ENCODE data around the gene XIST. TPM values are rescaled to one million over a fixed set of nuclear protein-coding genes. Genes with fewer than 3 reads are reported as not detected.

Gene XIST
- total RNA-seq, 1 donor from 2014 or later: not detected

DNA sequence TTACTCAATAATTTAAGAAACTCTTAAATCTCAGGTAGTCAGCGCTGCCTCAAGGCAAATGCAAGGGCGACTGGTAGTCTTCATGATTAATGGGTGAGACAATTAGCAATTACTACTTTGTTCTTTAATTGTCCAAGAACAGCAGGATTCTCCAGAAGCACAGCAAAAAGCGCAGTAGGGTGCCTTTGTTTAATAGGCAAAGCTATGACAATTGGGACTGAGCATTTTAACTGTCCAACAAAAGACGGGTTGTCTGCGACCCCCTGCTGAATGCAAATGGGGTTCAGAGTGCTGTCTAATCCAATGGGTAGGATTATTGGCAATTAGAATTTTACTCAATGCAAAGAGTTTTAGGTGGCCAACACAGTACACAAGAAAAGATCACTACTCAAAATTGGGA, 3.4 kb downstream of the XIST start:
- Histone ChIP-seq H3K27ac (ENCODE audit: low read depth, low read length) (no peak overlapping the region), H3K36me3 (ENCODE audit: insufficient read depth, low read length) (no peaks in the 10 kb centered on the region), H3K9ac (ENCODE audit: low read length) (no peak overlapping the region), H3K4me3 (ENCODE audit: insufficient read depth, low read depth, low read length) (no peak overlapping the region), H3K4me2 (ENCODE audit: low read length) (no peak overlapping the region), H4K20me1 (ENCODE audit: insufficient read depth, low read length) (no peaks in the 10 kb centered on the region), H3K79me2 (ENCODE audit: insufficient read depth, low read length) (no peaks in the 10 kb centered on the region), H2AFZ (ENCODE audit: low read depth, low read length) (no peak overlapping the region), H3K27me3 (ENCODE audit: insufficient read depth, low read length) (no peaks in the 10 kb centered on the region), H3K9me3 (ENCODE audit: insufficient read depth, low read depth, low read length) (no peaks in the 10 kb centered on the region), H3K4me1 (ENCODE audit: insufficient read depth, low read length) (no peaks in the 10 kb centered on the region)
- DNase-seq (ENCODE audit: low read depth): no peak
- Mint-ChIP-seq H3K27me3 (ENCODE audit: low read depth, unreplicated experiment) (no peaks in the 10 kb centered on the region), H3K27ac (ENCODE audit: unreplicated experiment) (no peak overlapping the region), H3K4me3 (ENCODE audit: unreplicated experiment) (no peak overlapping the region), H3K9me3 (ENCODE audit: unreplicated experiment) (no peaks in the 10 kb centered on the region), H3K4me1 (ENCODE audit: low read depth, unreplicated experiment) (no peaks in the 10 kb centered on the region), H3K36me3 (ENCODE audit: low read depth, unreplicated experiment) (no peaks in the 10 kb centered on the region)
- TF ChIP-seq, protein P1, sequence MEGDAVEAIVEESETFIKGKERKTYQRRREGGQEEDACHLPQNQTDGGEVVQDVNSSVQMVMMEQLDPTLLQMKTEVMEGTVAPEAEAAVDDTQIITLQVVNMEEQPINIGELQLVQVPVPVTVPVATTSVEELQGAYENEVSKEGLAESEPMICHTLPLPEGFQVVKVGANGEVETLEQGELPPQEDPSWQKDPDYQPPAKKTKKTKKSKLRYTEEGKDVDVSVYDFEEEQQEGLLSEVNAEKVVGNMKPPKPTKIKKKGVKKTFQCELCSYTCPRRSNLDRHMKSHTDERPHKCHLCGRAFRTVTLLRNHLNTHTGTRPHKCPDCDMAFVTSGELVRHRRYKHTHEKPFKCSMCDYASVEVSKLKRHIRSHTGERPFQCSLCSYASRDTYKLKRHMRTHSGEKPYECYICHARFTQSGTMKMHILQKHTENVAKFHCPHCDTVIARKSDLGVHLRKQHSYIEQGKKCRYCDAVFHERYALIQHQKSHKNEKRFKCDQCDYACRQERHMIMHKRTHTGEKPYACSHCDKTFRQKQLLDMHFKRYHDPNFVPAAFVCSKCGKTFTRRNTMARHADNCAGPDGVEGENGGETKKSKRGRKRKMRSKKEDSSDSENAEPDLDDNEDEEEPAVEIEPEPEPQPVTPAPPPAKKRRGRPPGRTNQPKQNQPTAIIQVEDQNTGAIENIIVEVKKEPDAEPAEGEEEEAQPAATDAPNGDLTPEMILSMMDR (IDR thresholded peaks at IDR 0.05; ENCODE audit: insufficient read depth, low read depth, low read length): no peak
- no peak for TF ChIP-seq EZH2 (IDR thresholded peaks at IDR 0.05; ENCODE audit: insufficient read depth, low read length)
- FAIRE-seq: no peak

- Mint-ChIP-seq H3K4me3 (ENCODE audit: unreplicated experiment) (no peak overlapping the region), H3K9me3 (ENCODE audit: unreplicated experiment) (no peaks in the 10 kb centered on the region), H3K27ac (ENCODE audit: unreplicated experiment) (no peak overlapping the region), H3K36me3 (ENCODE audit: low read depth, unreplicated experiment) (no peaks in the 10 kb centered on the region), H3K4me1 (ENCODE audit: low read depth, unreplicated experiment) (no peaks in the 10 kb centered on the region), H3K27me3 (ENCODE audit: low read depth, unreplicated experiment) (no peaks in the 10 kb centered on the region)
- Histone ChIP-seq H3K36me3 (ENCODE audit: insufficient read depth, low read length) (no peaks in the 10 kb centered on the region), H4K20me1 (ENCODE audit: insufficient read depth, low read length) (no peaks in the 10 kb centered on the region), H3K79me2 (ENCODE audit: insufficient read depth, low read length) (no peaks in the 10 kb centered on the region), H2AFZ (ENCODE audit: low read depth, low read length) (no peak overlapping the region), H3K4me3 (ENCODE audit: insufficient read depth, low read depth, low read length) (no peak overlapping the region), H3K9me3 (ENCODE audit: insufficient read depth, low read depth, low read length) (no peaks in the 10 kb centered on the region), H3K9ac (ENCODE audit: low read length) (no peak overlapping the region), H3K4me2 (ENCODE audit: low read length) (no peak overlapping the region), H3K4me1 (ENCODE audit: insufficient read depth, low read length) (no peaks in the 10 kb centered on the region), H3K27ac (ENCODE audit: low read depth, low read length) (no peak overlapping the region), H3K27me3 (ENCODE audit: insufficient read depth, low read length) (no peaks in the 10 kb centered on the region)
- peak; percentile 99 for FAIRE-seq
- no peak for DNase-seq (ENCODE audit: low read depth)
- no peak for TF ChIP-seq EZH2 (IDR thresholded peaks at IDR 0.05; ENCODE audit: insufficient read depth, low read length)
- TF ChIP-seq, protein P1 (IDR thresholded peaks at IDR 0.05; ENCODE audit: insufficient read depth, low read depth, low read length): no peak
These were observed 4.5 kb downstream of the XIST start for GRCh38 chrX:73847991-73848390.

- H3K4me1 ChIP-seq (ENCODE audit: insufficient read depth, low read length): no peaks in the 10 kb centered on the region
- no peaks in the 10 kb centered on the region for H3K79me2 ChIP-seq (ENCODE audit: insufficient read depth, low read length)
- no peaks in the 10 kb centered on the region for H3K4me1 Mint-ChIP-seq (ENCODE audit: low read depth, unreplicated experiment)
- H3K36me3 Mint-ChIP-seq (ENCODE audit: low read depth, unreplicated experiment): no peaks in the 10 kb centered on the region
- H3K36me3 ChIP-seq (ENCODE audit: insufficient read depth, low read length): no peaks in the 10 kb centered on the region
- DNase-seq (ENCODE audit: low read depth) (no peak), FAIRE-seq (no peak)
- no peak overlapping the region for H3K4me3 Mint-ChIP-seq (ENCODE audit: unreplicated experiment)
- no peak overlapping the region for H2AFZ ChIP-seq (ENCODE audit: low read depth, low read length)
- TF ChIP-seq, protein P1 (IDR thresholded peaks at IDR 0.05; ENCODE audit: insufficient read depth, low read depth, low read length): no peak
- TF ChIP-seq EZH2 (IDR thresholded peaks at IDR 0.05; ENCODE audit: insufficient read depth, low read length): no peak
- H3K4me3 ChIP-seq (ENCODE audit: insufficient read depth, low read depth, low read length): no peak overlapping the region
- no peaks in the 10 kb centered on the region for H3K9me3 ChIP-seq (ENCODE audit: insufficient read depth, low read depth, low read length)
- H3K27me3 Mint-ChIP-seq (ENCODE audit: low read depth, unreplicated experiment): no peaks in the 10 kb centered on the region
- no peaks in the 10 kb centered on the region for H3K9me3 Mint-ChIP-seq (ENCODE audit: unreplicated experiment)
- H3K27ac Mint-ChIP-seq (ENCODE audit: unreplicated experiment): no peak overlapping the region
- H3K27ac ChIP-seq (ENCODE audit: low read depth, low read length): no peak overlapping the region
- H3K27me3 ChIP-seq (ENCODE audit: insufficient read depth, low read length): no peaks in the 10 kb centered on the region
- H4K20me1 ChIP-seq (ENCODE audit: insufficient read depth, low read length): no peaks in the 10 kb centered on the region
- no peak overlapping the region for H3K4me2 ChIP-seq (ENCODE audit: low read length)
- H3K9ac ChIP-seq (ENCODE audit: low read length): no peak overlapping the region
These were observed 5.4 kb downstream of the XIST start for GRCh38 chrX:73847100-73847499.

All from astrocyte (in vitro differentiated cells and primary cell).